C4-2B (cell line): Measurements from ENCODE around the gene NUDT7.

Experiments used
- CTCF ChIP-seq: fragments of 450-650 bp; conservative IDR thresholded peaks from 2 replicates; pipeline ENCODE4 v1.5.1; 2017; ENCODE audit warnings: mild to moderate bottlenecking
- ZFX ChIP-seq: fragments of 450-650 bp; IDR thresholded peaks from 2 replicates; pipeline ENCODE4 v1.6.1; 2017

- TF ChIP-seq CTCF (no peak), ZFX (no peak)
Measured at GRCh38 chr16:77711179-77711578, 11.1 kb upstream of the NUDT7 start.
